Right renal pelvis (tissue), 4 donors: ENCODE results near the gene TUBB1. TPM values are rescaled to one million over a fixed set of nuclear protein-coding genes. Genes with fewer than 3 reads are reported as not detected.
A peak's percentile ranks its signal among the peaks of the same experiment; 100 is the strongest.

ENCODE experiments used
- DNase-seq, 4 donors: peaks; one replicate each; pipeline ENCODE4 v3.0.0-alpha.2; 2013; ENCODE audit warnings: low read depth in 4 of 4, low spot score in 3 of 4, missing footprints in 1 of 4
- polyA plus RNA-seq, 4 donors: library from polyadenylated mRNA; unstranded; fragments of 120-200 nt; gene quantifications; one replicate each; pipeline ENCODE4 v1.2.1, GENCODE V29; 2013; ENCODE audit not compliant: insufficient read length in 4 of 4

The TUBB1 gene
- polyA plus RNA-seq, 4 donors: 1.8 to 5.4 (median 2.5) TPM

GRCh38 chr20:58988565-58988882 lies 30.7 kb upstream of the TUBB1 start:
- DNase-seq: no peak

- no peak for DNase-seq
These were observed 30.0 kb upstream of the TUBB1 start for GRCh38 chr20:58989196-58989595.

- DNase-seq: no peak
These were observed 28.4 kb upstream of the TUBB1 start for GRCh38 chr20:58990651-58991445.

GRCh38 chr20:58991715-58992114 lies 27.5 kb upstream of the TUBB1 start:
- no peak for DNase-seq

GRCh38 chr20:58992911-58993310 lies 26.3 kb upstream of the TUBB1 start:
- DNase-seq: no peak

- no peak for DNase-seq
These were observed 25.6 kb upstream of the TUBB1 start for GRCh38 chr20:58993332-58994248.

- no peak for DNase-seq
These were observed 24.7 kb upstream of the TUBB1 start for GRCh38 chr20:58994390-58995159.

- peak in 1 of 4 donors; percentile 25 for DNase-seq
These were observed 23.6 kb upstream of the TUBB1 start for GRCh38 chr20:58995461-58996225.

GRCh38 chr20:58996226-58996611 lies 23.0 kb upstream of the TUBB1 start:
- no peak for DNase-seq

GRCh38 chr20:58997141-58997770 lies 22.0 kb upstream of the TUBB1 start:
- DNase-seq: no peak

GRCh38 chr20:58998656-58999055 lies 20.6 kb upstream of the TUBB1 start:
- DNase-seq: no peak

GRCh38 chr20:59000326-59000725 lies 18.9 kb upstream of the TUBB1 start:
- DNase-seq: no peak

GRCh38 chr20:59001068-59001448 lies 18.2 kb upstream of the TUBB1 start:
- DNase-seq: no peak

GRCh38 chr20:59001449-59002171 lies 17.6 kb upstream of the TUBB1 start:
- no peak for DNase-seq

- no peak for DNase-seq
These were observed 16.8 kb upstream of the TUBB1 start for GRCh38 chr20:59002388-59002787.

- DNase-seq: no peak
These were observed 16.3 kb upstream of the TUBB1 start for GRCh38 chr20:59002874-59003399.

GRCh38 chr20:59003836-59004492 lies 15.3 kb upstream of the TUBB1 start:
- no peak for DNase-seq

- DNase-seq: no peak
These were observed 14.8 kb upstream of the TUBB1 start for GRCh38 chr20:59004493-59004762.
